ENCODE data around the gene NPAS3.

NPAS3 gene

DNA sequence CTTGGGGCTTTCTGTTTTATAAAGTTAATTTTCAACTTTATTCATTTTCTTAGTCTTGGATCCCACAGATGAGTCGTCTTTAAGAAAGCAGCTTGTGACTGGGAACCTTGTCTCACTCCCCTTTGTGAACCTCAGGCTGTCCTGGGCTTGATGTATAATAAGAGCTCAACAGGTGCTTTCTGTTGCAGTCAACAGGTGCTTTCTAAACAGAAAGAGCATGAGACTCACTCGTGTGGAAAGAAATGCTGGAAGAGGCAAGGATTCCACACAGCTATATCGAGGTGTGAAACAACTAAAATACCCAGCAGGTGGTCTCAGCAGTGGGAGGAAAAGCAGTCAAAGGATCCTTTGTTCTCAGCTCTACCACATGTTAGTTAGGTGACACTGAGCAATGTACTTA, 613.3 kb downstream of the NPAS3 start:
- H3K9ac ChIP-seq (ENCODE audit: low read length in 2 of 2), result no peak overlapping the region
- H3K27ac ChIP-seq (ENCODE audit: low read length), result no peak overlapping the region
- no peaks in the 10 kb centered on the region for H3K36me3 ChIP-seq (ENCODE audit: control insufficient read depth in 2 of 2, insufficient read depth in 2 of 2, low read length in 2 of 2)
- H3K4me1 ChIP-seq (ENCODE audit: control insufficient read depth, insufficient read depth, low read length), result no peaks in the 10 kb centered on the region
- H3K27me3 ChIP-seq (ENCODE audit: control insufficient read depth in 1 of 2, insufficient read depth in 2 of 2, low read length in 2 of 2), result no peaks in the 10 kb centered on the region
- no peaks in the 10 kb centered on the region for H3K9me3 ChIP-seq (ENCODE audit: control insufficient read depth in 2 of 2, low read length in 2 of 2)
- no peak overlapping the region for H3K4me3 ChIP-seq (ENCODE audit: low read length in 2 of 2)

DNA sequence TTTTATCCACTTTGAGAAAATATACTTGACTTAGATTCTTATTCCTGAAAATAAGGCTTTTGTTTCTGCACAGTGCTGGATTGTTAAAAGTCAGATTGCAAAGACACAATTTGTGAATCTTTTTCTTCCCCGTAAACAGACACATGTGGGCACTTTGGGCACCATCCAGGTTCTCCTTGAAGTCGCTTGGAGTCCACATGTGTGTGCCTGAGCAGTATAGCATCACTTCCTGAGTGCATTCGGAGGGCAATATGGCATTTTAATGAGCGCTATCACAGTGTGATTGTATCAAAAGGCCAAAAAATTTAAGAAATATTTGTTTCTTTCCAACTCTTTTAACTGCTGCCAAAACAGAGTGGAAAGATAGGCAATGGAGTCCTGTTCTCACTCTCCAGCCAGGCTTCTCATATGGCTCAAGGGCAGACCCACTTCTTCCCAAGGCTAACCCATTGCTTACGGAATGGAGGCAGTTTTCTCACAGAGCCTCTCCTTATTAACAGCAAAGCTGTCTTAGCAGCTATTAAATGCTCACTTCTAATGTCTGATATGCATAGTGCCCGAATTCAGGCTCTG, 615.1 kb downstream of the NPAS3 start:
- no peak overlapping the region for H3K9ac ChIP-seq (ENCODE audit: low read length in 2 of 2)
- H3K4me3 ChIP-seq (ENCODE audit: low read length in 2 of 2), result no peak overlapping the region
- no peaks in the 10 kb centered on the region for H3K9me3 ChIP-seq (ENCODE audit: control insufficient read depth in 2 of 2, low read length in 2 of 2)
- no peaks in the 10 kb centered on the region for H3K27me3 ChIP-seq (ENCODE audit: control insufficient read depth in 1 of 2, insufficient read depth in 2 of 2, low read length in 2 of 2)
- H3K36me3 ChIP-seq (ENCODE audit: control insufficient read depth in 2 of 2, insufficient read depth in 2 of 2, low read length in 2 of 2), result no peaks in the 10 kb centered on the region
- H3K4me1 ChIP-seq (ENCODE audit: control insufficient read depth, insufficient read depth, low read length), result no peaks in the 10 kb centered on the region
- no peak overlapping the region for H3K27ac ChIP-seq (ENCODE audit: low read length)

DNA sequence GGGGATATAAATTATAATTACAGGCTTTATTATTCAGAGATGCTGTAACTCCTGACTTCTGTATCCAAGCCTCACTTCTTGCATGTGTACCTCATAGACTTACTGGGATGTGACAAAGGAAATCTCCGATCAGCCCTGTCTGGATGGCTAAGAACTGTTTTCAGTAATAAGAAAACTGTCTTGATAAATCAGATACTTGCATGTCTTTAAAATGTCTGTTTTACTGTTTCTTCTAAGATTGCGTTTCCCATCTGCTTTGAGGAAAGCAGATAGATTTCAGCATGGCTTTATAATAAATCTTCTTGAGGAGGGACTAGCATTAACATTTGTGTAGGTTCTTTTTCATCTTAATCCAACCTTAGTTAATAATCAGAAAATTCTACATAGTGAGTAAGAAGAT, 616.3 kb downstream of the NPAS3 start:
- H3K4me1 ChIP-seq (ENCODE audit: control insufficient read depth, insufficient read depth, low read length), result no peaks in the 10 kb centered on the region
- H3K36me3 ChIP-seq (ENCODE audit: control insufficient read depth in 2 of 2, insufficient read depth in 2 of 2, low read length in 2 of 2), result no peaks in the 10 kb centered on the region
- no peak overlapping the region for H3K4me3 ChIP-seq (ENCODE audit: low read length in 2 of 2)
- no peak overlapping the region for H3K27ac ChIP-seq (ENCODE audit: low read length)
- H3K27me3 ChIP-seq (ENCODE audit: control insufficient read depth in 1 of 2, insufficient read depth in 2 of 2, low read length in 2 of 2), result no peaks in the 10 kb centered on the region
- H3K9ac ChIP-seq (ENCODE audit: low read length in 2 of 2), result no peak overlapping the region
- H3K9me3 ChIP-seq (ENCODE audit: control insufficient read depth in 2 of 2, low read length in 2 of 2), result no peaks in the 10 kb centered on the region

DNA sequence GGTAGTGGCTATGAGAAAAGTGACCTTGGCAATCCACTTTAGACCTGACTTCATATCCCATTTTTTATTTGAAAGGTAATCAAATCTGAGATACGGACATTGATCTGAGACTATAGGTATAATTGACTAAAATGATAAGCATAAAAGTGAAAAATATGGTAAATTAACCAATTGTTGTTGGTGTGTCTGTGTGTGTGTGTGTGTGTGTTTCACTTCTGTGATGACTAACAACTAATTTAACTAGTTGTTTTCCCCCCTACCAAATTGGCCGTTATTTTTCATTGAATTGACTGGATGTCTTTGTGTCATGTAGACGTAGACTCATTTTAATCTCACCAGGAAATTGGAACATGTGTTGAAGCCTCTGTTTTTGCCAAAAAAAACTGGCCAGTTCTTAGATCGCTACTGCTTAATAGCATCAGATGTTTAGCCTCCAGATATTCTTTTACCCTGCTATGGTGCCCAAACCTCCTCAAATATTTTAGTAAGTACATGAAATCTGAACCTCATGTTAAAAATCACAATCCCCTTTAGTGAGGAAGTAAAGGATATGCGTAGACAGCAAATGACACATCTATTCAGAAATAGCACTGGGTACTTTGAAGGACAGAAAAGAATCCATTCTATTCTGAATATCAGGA, 617.2 kb downstream of the NPAS3 start:
- H3K27me3 ChIP-seq (ENCODE audit: control insufficient read depth in 1 of 2, insufficient read depth in 2 of 2, low read length in 2 of 2), result no peaks in the 10 kb centered on the region
- H3K9ac ChIP-seq (ENCODE audit: low read length in 2 of 2), result no peak overlapping the region
- no peaks in the 10 kb centered on the region for H3K4me1 ChIP-seq (ENCODE audit: control insufficient read depth, insufficient read depth, low read length)
- H3K9me3 ChIP-seq (ENCODE audit: control insufficient read depth in 2 of 2, low read length in 2 of 2), result no peaks in the 10 kb centered on the region
- no peak overlapping the region for H3K4me3 ChIP-seq (ENCODE audit: low read length in 2 of 2)
- no peak overlapping the region for H3K27ac ChIP-seq (ENCODE audit: low read length)
- no peaks in the 10 kb centered on the region for H3K36me3 ChIP-seq (ENCODE audit: control insufficient read depth in 2 of 2, insufficient read depth in 2 of 2, low read length in 2 of 2)

DNA sequence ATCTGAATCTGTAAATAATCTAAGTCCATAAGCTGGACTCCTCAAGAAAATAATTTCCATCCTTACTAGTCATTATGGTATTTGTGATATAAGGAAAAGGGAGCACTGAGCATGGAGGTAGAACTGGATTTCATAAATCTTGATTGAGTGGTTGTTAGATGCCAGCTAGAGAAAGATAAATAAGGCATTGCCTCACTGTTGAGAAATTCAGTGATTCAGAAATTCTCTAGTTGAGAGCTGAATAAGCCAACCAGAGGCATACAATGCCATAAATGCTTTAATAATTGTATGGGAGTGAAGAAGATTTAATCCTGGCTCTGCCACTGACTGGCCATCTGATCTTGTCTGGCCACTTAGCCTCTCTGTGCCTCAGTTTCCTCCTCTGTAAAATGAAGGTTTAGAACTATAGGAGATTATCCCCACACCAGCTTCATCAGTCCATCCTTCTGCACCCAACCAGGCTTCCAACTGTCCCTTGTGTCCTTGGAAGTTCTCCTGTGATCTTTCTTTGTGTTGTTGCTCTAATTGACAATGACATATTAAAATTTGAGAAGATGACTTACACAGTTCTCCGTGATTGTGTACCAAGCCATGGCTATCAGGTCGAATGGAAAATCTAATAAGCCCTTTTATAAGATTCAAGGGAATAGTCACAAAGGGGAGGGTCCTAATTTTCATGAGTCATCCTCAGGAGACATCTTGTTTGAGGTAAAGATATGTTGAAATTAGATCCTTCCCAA, 617.9 kb downstream of the NPAS3 start:
- Histone ChIP-seq H3K36me3 (ENCODE audit: control insufficient read depth in 2 of 2, insufficient read depth in 2 of 2, low read length in 2 of 2) (no peaks in the 10 kb centered on the region), H3K9me3 (ENCODE audit: control insufficient read depth in 2 of 2, low read length in 2 of 2) (no peaks in the 10 kb centered on the region), H3K27me3 (ENCODE audit: control insufficient read depth in 1 of 2, insufficient read depth in 2 of 2, low read length in 2 of 2) (no peaks in the 10 kb centered on the region), H3K4me3 (ENCODE audit: low read length in 2 of 2) (no peak overlapping the region), H3K27ac (ENCODE audit: low read length) (no peak overlapping the region), H3K4me1 (ENCODE audit: control insufficient read depth, insufficient read depth, low read length) (no peaks in the 10 kb centered on the region), H3K9ac (ENCODE audit: low read length in 2 of 2) (no peak overlapping the region)

DNA sequence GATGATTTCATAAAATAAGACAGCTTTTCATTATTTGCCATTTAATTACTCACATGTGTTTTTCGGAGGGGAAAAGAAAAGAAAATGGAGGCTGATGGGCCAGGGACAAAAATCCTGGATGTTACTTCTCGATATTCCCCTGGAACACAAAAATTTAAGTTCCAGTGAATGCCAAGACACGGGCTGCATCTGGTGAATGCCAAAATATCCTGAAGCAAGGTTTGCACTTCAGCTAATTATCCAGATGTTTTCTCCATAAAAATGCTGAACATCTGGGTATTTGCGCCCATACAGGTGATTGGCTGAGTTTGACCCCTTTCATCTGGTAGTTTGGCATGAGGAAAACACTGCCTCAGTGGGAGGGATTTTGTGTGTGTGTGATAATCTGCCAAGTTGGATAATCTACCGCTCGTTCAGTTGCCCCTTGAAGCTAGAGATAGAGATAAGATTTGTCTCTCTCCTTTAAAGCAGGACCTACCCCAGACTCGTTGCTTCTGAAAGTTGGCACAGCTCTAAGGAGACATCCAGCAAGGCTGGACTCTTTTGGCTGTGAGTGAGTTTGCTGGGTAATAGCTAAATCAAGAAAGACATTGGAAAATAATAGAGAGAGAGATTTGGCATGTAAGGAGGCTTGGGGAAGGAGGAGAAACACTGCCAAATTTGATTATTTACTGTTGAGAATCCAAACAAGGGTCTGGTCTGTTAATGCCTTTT, 622.2 kb downstream of the NPAS3 start:
- H3K27ac ChIP-seq (ENCODE audit: low read length), result no peak overlapping the region
- H3K9me3 ChIP-seq (ENCODE audit: control insufficient read depth in 2 of 2, low read length in 2 of 2), result no peaks in the 10 kb centered on the region
- H3K36me3 ChIP-seq (ENCODE audit: control insufficient read depth in 2 of 2, insufficient read depth in 2 of 2, low read length in 2 of 2), result no peaks in the 10 kb centered on the region
- H3K27me3 ChIP-seq (ENCODE audit: control insufficient read depth in 1 of 2, insufficient read depth in 2 of 2, low read length in 2 of 2), result no peaks in the 10 kb centered on the region
- no peak overlapping the region for H3K9ac ChIP-seq (ENCODE audit: low read length in 2 of 2)
- no peaks in the 10 kb centered on the region for H3K4me1 ChIP-seq (ENCODE audit: control insufficient read depth, insufficient read depth, low read length)
- H3K4me3 ChIP-seq (ENCODE audit: low read length in 2 of 2), result no peak overlapping the region

DNA sequence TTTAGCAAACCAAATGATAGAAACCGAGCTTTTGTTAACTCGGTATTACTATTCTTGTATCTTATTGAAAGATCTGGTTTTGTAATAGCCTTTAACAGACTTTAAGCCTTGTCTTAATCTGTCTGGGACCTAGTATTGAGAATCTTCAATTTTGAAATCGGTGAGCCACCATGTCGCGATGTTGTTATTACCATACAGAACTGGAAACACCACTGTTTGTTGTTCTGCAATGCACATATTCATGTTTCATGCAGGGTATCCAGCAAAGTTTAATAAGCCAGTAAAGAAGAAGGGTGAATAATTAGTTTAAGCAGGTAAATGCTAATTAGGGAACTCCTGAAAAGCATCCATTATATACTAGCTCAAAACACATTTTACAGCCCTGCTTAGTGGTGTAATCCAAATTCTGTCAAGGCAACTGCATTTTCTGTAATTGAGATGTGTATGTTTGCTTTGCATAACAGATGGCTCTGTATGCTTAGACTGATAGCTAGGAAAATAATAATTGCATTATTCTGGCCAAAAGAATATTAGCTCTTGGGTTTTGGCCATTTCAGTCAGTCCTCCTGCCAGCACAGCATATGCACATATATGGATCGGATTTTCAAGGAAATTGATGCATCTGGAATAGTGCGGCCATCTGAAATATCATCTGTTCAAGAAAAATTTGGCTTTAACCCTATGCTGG, 623.0 kb downstream of the NPAS3 start:
- Histone ChIP-seq H3K9me3 (ENCODE audit: control insufficient read depth in 2 of 2, low read length in 2 of 2) (no peaks in the 10 kb centered on the region), H3K27ac (ENCODE audit: low read length) (no peak overlapping the region), H3K4me1 (ENCODE audit: control insufficient read depth, insufficient read depth, low read length) (no peaks in the 10 kb centered on the region), H3K27me3 (ENCODE audit: control insufficient read depth in 1 of 2, insufficient read depth in 2 of 2, low read length in 2 of 2) (no peaks in the 10 kb centered on the region), H3K4me3 (ENCODE audit: low read length in 2 of 2) (no peak overlapping the region), H3K9ac (ENCODE audit: low read length in 2 of 2) (no peak overlapping the region), H3K36me3 (ENCODE audit: control insufficient read depth in 2 of 2, insufficient read depth in 2 of 2, low read length in 2 of 2) (no peaks in the 10 kb centered on the region)

DNA sequence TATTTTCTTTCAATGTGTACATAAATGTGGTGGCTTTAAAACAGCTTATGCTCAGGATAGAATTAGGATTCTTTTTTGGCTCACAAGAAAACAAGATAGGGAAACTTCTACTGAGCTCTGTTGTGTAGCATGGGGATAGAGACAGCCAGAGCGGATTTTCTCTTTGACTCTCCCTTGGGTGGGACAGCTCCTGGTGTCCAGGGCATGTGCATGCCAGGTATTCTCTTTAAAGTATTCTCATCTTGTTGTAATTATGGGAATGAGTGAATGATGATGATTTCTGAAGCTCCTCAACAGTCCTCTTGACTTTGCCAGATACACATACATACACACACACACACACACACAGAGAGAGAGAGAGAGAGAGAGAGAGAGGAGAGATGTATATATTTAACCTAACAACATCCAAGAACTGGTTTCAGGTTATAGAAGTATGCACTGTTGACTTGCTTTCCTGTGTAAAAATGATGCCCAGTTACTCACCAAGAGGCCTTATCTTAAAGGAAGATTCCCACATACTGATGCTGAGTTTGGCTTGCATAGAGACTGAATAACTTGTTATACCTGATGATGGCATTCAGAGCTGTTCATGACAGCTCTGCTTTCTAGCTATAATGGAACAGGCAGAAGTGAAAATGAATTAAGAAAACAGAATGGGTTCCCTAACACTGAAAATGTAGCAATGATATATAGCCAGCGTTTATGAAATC, 624.7 kb downstream of the NPAS3 start:
- no peaks in the 10 kb centered on the region for H3K36me3 ChIP-seq (ENCODE audit: control insufficient read depth in 2 of 2, insufficient read depth in 2 of 2, low read length in 2 of 2)

DNA sequence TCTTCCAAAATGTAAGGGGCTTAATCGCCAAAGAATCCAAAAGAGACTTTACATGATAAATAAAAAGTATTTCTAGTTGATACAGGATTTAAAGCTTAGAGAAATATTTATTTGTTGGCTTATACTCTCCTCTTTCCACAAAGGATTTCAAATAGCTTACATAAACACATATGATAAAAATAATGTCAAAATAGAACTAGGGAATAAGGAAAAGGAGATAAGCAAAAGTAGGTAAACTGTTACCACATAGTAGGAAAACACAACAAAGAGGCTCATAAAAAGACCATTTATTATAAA, 625.2 kb downstream of the NPAS3 start:
- Histone ChIP-seq H3K27ac (ENCODE audit: low read length) (no peak overlapping the region), H3K9ac (ENCODE audit: low read length in 2 of 2) (no peak overlapping the region), H3K36me3 (ENCODE audit: control insufficient read depth in 2 of 2, insufficient read depth in 2 of 2, low read length in 2 of 2) (no peaks in the 10 kb centered on the region), H3K4me1 (ENCODE audit: control insufficient read depth, insufficient read depth, low read length) (no peaks in the 10 kb centered on the region), H3K9me3 (ENCODE audit: control insufficient read depth in 2 of 2, low read length in 2 of 2) (no peaks in the 10 kb centered on the region), H3K27me3 (ENCODE audit: control insufficient read depth in 1 of 2, insufficient read depth in 2 of 2, low read length in 2 of 2) (no peaks in the 10 kb centered on the region), H3K4me3 (ENCODE audit: low read length in 2 of 2) (no peak overlapping the region)

More for the DNA sequence above, 624.7 kb downstream of the NPAS3 start:
- no peaks in the 10 kb centered on the region for H3K27me3 ChIP-seq (ENCODE audit: control insufficient read depth in 1 of 2, insufficient read depth in 2 of 2, low read length in 2 of 2)
- no peak overlapping the region for H3K27ac ChIP-seq (ENCODE audit: low read length)
- H3K4me3 ChIP-seq (ENCODE audit: low read length in 2 of 2), result no peak overlapping the region
- H3K9me3 ChIP-seq (ENCODE audit: control insufficient read depth in 2 of 2, low read length in 2 of 2), result no peaks in the 10 kb centered on the region
- H3K4me1 ChIP-seq (ENCODE audit: control insufficient read depth, insufficient read depth, low read length), result no peaks in the 10 kb centered on the region
- no peak overlapping the region for H3K9ac ChIP-seq (ENCODE audit: low read length in 2 of 2)
